ENCODE measurements around the gene OR3A2. TPM values are rescaled to one million over a fixed set of nuclear protein-coding genes. Genes with fewer than 3 reads are reported as not detected.
"Not testable (repeated sequence)": the region's sequence is repeated elsewhere in the genome, so short reads cannot be mapped to it uniquely, and the experiment has no call there.

The OR3A2 gene
- total RNA-seq, 1 donor from 2014 or later, result 0.64 TPM

DNA sequence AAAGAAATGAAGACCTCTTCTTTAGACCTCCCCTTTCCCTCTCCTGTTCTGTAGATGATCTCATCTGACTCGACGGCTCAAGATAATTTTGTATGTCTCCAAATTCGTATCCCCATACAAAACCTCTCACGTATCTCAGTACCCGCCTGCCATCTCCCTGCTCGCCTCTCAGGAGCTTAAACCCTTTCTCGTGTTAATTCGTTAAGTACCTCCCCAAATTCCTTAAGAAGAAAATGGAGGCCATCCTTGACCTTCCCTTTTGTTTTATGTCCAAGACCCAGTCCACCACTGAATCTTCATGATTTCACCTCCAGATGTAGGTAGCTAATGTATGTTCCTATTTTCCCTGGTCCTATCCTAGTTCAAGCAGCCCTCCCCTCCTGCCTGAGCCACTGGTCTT lies 129.5 kb downstream of the OR3A2 start:
- Mint-ChIP-seq H3K36me3 (ENCODE audit: low read depth) (no peaks in the 10 kb centered on the region), H3K27ac (no peak overlapping the region), H3K4me1 (no peaks in the 10 kb centered on the region), H3K27me3 (peaks cover 5% of the 10 kb centered on the region), H3K9me3 (no peaks in the 10 kb centered on the region), H3K4me3 (no peak overlapping the region)
- POLR2A ChIA-PET, result no interaction called here
- no peak for ATAC-seq (ENCODE audit: low read depth)
- DNase-seq, result no peak
- CTCF ChIA-PET, result no interaction called here
- TF ChIP-seq, protein P1, sequence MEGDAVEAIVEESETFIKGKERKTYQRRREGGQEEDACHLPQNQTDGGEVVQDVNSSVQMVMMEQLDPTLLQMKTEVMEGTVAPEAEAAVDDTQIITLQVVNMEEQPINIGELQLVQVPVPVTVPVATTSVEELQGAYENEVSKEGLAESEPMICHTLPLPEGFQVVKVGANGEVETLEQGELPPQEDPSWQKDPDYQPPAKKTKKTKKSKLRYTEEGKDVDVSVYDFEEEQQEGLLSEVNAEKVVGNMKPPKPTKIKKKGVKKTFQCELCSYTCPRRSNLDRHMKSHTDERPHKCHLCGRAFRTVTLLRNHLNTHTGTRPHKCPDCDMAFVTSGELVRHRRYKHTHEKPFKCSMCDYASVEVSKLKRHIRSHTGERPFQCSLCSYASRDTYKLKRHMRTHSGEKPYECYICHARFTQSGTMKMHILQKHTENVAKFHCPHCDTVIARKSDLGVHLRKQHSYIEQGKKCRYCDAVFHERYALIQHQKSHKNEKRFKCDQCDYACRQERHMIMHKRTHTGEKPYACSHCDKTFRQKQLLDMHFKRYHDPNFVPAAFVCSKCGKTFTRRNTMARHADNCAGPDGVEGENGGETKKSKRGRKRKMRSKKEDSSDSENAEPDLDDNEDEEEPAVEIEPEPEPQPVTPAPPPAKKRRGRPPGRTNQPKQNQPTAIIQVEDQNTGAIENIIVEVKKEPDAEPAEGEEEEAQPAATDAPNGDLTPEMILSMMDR (IDR thresholded peaks at IDR 0.05), result no peak
- intact Hi-C loops (cut with micrococcal nuclease), result no loop called here

DNA sequence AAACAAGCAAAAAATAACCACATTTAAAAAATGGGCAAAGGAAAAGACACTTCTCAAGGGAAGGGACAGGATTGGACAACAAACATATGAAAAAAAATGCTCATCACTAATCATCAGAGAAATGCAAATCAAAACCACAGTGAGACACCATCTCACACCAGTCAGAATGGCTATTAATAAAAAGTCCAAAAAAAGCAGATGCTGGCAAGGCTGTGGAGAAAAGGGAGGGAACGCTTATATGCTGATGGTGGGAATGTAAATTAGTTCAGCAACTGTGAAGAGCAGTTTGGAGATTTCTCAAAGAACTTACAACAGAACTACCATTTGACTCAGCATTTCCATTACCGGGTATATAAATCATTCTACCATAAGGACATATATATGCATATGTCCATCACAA lies 137.1 kb downstream of the OR3A2 start:
- H3K4me3 Mint-ChIP-seq; H3K36me3 Mint-ChIP-seq (ENCODE audit: low read depth); H3K4me1 Mint-ChIP-seq; ATAC-seq (ENCODE audit: low read depth); intact Hi-C loops (cut with micrococcal nuclease); H3K27me3 Mint-ChIP-seq; DNase-seq; CTCF ChIA-PET; POLR2A ChIA-PET; H3K27ac Mint-ChIP-seq; H3K9me3 Mint-ChIP-seq: not testable (repeated sequence)

DNA sequence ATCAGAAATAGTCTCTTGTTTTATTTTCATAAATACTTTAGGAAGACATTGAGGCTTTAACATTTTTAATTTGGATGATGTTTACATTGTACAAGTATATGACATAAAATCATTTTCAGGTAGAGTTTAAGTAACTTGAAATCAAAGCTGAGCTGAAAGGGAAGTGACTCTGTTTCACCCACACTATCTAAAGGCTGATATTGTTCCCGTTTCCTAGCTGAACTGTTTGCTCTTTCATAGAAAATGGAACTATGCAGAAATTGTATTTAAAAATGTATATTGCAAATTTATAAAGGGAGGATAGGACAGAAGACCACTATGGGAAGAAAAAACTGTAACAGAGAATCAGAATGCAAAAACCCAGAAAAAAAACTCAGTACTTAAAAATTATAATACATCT lies 141.3 kb downstream of the OR3A2 start:
- H3K36me3 Mint-ChIP-seq (ENCODE audit: low read depth); H3K27me3 Mint-ChIP-seq; H3K4me3 Mint-ChIP-seq; intact Hi-C loops (cut with micrococcal nuclease); DNase-seq; H3K9me3 Mint-ChIP-seq; H3K4me1 Mint-ChIP-seq; CTCF ChIA-PET; ATAC-seq (ENCODE audit: low read depth); POLR2A ChIA-PET; H3K27ac Mint-ChIP-seq: not testable (repeated sequence)

DNA sequence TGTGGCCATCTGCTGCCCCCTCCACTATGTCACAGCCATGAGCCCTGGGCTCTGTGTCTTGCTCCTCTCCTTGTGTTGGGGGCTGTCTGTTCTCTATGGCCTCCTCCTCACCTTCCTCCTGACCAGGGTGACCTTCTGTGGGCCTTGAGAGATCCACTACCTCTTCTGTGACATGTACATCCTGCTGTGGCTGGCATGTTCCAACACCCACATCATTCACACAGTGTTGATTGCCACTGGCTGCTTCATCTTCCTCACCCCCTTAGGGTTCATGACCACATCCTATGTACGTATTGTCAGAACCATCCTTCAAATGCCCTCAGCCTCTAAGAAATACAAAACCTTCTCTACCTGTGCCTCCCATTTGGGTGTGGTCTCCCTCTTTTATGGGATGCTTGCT lies 145.1 kb downstream of the OR3A2 start:
- H3K36me3 Mint-ChIP-seq (ENCODE audit: low read depth); ATAC-seq (ENCODE audit: low read depth); H3K4me1 Mint-ChIP-seq; H3K9me3 Mint-ChIP-seq; CTCF ChIA-PET; H3K27ac Mint-ChIP-seq; H3K27me3 Mint-ChIP-seq; H3K4me3 Mint-ChIP-seq; DNase-seq; POLR2A ChIA-PET; intact Hi-C loops (cut with micrococcal nuclease): not testable (repeated sequence)

DNA sequence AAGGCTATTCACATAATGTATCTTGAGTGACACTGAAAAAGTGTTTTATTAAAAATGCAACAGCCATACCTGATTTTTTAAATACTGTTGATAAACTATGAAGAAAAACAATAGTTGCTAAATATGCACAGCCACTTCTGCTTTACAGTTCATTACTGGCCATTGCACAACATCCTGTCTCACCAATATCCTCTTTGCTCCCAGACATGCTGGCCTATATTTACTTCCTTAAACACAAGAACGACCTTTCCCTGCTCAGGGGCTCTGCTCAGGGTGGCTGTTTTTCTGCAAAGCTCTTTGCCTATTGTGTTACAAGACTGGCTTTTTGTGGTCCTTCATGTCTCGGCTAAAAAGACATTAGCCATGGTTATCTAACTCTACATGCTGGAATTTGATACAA lies 147.4 kb downstream of the OR3A2 start:
- DNase-seq; H3K9me3 Mint-ChIP-seq; CTCF ChIA-PET; H3K27ac Mint-ChIP-seq; H3K4me3 Mint-ChIP-seq; POLR2A ChIA-PET; H3K27me3 Mint-ChIP-seq; H3K36me3 Mint-ChIP-seq (ENCODE audit: low read depth); intact Hi-C loops (cut with micrococcal nuclease); H3K4me1 Mint-ChIP-seq: not testable (repeated sequence)
- peak; percentile 34 for ATAC-seq (ENCODE audit: low read depth)

DNA sequence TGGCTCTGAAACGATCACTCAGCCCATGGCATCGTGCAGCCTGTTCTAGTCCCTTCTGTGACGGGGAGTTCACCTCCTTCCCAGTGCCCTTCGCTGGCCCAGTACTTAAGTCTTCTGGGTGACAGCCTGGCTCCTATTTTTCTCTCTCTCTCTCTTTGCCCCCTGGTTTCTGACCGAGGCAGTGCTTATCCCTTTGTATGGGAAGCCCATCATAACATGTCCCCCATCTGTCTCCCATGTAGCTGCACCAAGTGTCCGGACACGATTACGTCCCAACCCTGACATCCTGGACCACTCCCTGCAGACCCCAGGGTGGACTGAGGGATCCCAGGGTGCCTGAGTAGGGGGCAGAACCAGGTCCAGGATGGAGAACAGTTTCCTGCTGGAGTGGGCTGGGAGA lies 153.8 kb downstream of the OR3A2 start:
- DNase-seq; H3K36me3 Mint-ChIP-seq (ENCODE audit: low read depth); ATAC-seq (ENCODE audit: low read depth); H3K4me1 Mint-ChIP-seq; CTCF ChIA-PET; POLR2A ChIA-PET; intact Hi-C loops (cut with micrococcal nuclease); H3K4me3 Mint-ChIP-seq; H3K27me3 Mint-ChIP-seq; H3K27ac Mint-ChIP-seq; H3K9me3 Mint-ChIP-seq: not testable (repeated sequence)

Other genes with a start within 250 kb of the OR3A2 start
- not detected in 2 replicates for gene OR1A2, start 188.8 kb downstream of the OR3A2 start, total RNA-seq
- gene OR1A1, start 178.6 kb downstream of the OR3A2 start, total RNA-seq, result not detected in 2 replicates
- 0.18 and 0.34 TPM in 2 replicates for gene OR3A1, start 87.9 kb downstream of the OR3A2 start, total RNA-seq
- gene OR1E1, start 12.1 kb upstream of the OR3A2 start, total RNA-seq, result not detected in 2 replicates
- not detected in 2 replicates for gene OR3A3, start 25.1 kb upstream of the OR3A2 start, total RNA-seq
- not detected in 2 replicates for gene OR1E2, start 47.5 kb upstream of the OR3A2 start, total RNA-seq
- gene SPATA22, start 85.5 kb upstream of the OR3A2 start, total RNA-seq, result not detected in 2 replicates
- not detected in 2 replicates for gene ASPA, start 89.7 kb upstream of the OR3A2 start, total RNA-seq
- 6.6 and 10.2 TPM in 2 replicates for gene TRPV3, start 171.5 kb upstream of the OR3A2 start, total RNA-seq
- gene TRPV1, start 223.1 kb upstream of the OR3A2 start, total RNA-seq, result 3.2 and 5.4 TPM in 2 replicates
- 8.1 and 9.5 TPM in 2 replicates for gene SHPK, start 249.9 kb upstream of the OR3A2 start, total RNA-seq